PC-3 (cell line): Measurements from ENCODE around the gene CNTNAP2.

Experiments used
- CTCF ChIP-seq: fragments of 300-600 bp; sonication (generic); conservative IDR thresholded peaks from 2 replicates; pipeline ENCODE4 v1.5.1; 2017; ENCODE audit warnings: antibody characterized with exemption, low read depth, mild to moderate bottlenecking, low read length
- EZH2 ChIP-seq: fragments of 300-600 bp; sonication (generic); IDR thresholded peaks from one replicate; pipeline ENCODE4 v1.6.1; 2017; ENCODE audit warnings: antibody characterized with exemption, mild to moderate bottlenecking, low read length; ENCODE audit not compliant: unreplicated experiment
- EZH2phosphoT487 ChIP-seq: fragments of 300-600 bp; sonication (generic); IDR thresholded peaks from 2 replicates; pipeline ENCODE4 v1.6.1; 2018; ENCODE audit warnings: mild to moderate bottlenecking, antibody characterized with exemption, low read length, borderline replicate concordance

- TF ChIP-seq CTCF, result no peak
- TF ChIP-seq EZH2, result no peak
- TF ChIP-seq EZH2phosphoT487, result no peak
These were observed 821.2 kb downstream of the CNTNAP2 start for GRCh38 chr7:146937836-146938235.
